Smooth muscle cell (in vitro differentiated cells): ENCODE results near the gene RGS11. TPM values are rescaled to one million over a fixed set of nuclear protein-coding genes. Genes with fewer than 3 reads are reported as not detected.
A peak's percentile ranks its signal among the peaks of the same experiment; 100 is the strongest.

Source experiments
- DNase-seq: peaks from one replicate; lab custom pipeline; 2025; ENCODE audit not compliant: unreplicated experiment; lab: John Stamatoyannopoulos, UW
- H2AFZ ChIP-seq: fragments of 200-600 bp; sonication (generic); 2 replicates; pipeline ENCODE4 v1.6.0; 2016; ENCODE audit warnings: antibody characterized with exemption, low read depth, mild to moderate bottlenecking
- H3F3A ChIP-seq: fragments of 200-600 bp; sonication (generic); 2 replicates; pipeline ENCODE4 v1.6.0; 2017; ENCODE audit warnings: antibody characterized with exemption, low read depth
- H3K27ac ChIP-seq: fragments of 200-600 bp; sonication (generic); 2 replicates; pipeline ENCODE4 v1.5.1; 2016; ENCODE audit warnings: low read depth, mild to moderate bottlenecking
- H3K27me3 ChIP-seq: fragments of 200-600 bp; sonication (generic); 2 replicates; pipeline ENCODE4 v1.6.1; 2016; ENCODE audit warnings: low read depth, mild to moderate bottlenecking
- H3K36me3 ChIP-seq: fragments of 200-600 bp; sonication (generic); 2 replicates; pipeline ENCODE4 v1.5.1; 2016; ENCODE audit warnings: low read depth
- H3K4me1 ChIP-seq: fragments of 200-600 bp; sonication (generic); 2 replicates; pipeline ENCODE4 v1.5.1; 2016; ENCODE audit warnings: low read depth
- H3K4me2 ChIP-seq: fragments of 200-600 bp; sonication (generic); 2 replicates; pipeline ENCODE4 v1.6.0; 2016; ENCODE audit warnings: mild to moderate bottlenecking
- H3K4me3 ChIP-seq: fragments of 200-600 bp; sonication (generic); 2 replicates; pipeline ENCODE4 v1.5.1; 2016; ENCODE audit warnings: mild to moderate bottlenecking
- H3K79me2 ChIP-seq: fragments of 200-600 bp; sonication (generic); 2 replicates; pipeline ENCODE4 v1.6.0; 2016; ENCODE audit warnings: low read depth, mild to moderate bottlenecking
- H3K9ac ChIP-seq: fragments of 200-600 bp; sonication (generic); 2 replicates; pipeline ENCODE4 v1.6.0; 2016; ENCODE audit warnings: low read depth
- H3K9me3 ChIP-seq: fragments of 200-600 bp; sonication (generic); replicated peaks from 2 replicates; pipeline ENCODE4 v1.5.1; 2016; ENCODE audit warnings: low read depth
- H4K20me1 ChIP-seq: fragments of 200-600 bp; sonication (generic); 2 replicates; pipeline ENCODE4 v1.6.0; 2016; ENCODE audit warnings: low read depth
- WGBS: methylation state at CpG from one replicate; pipeline ENCODE4 v1.1.7; 2016; ENCODE audit warnings: low lambda C conversion rate; 5-methylcytosine and 5-hydroxymethylcytosine counted together
- polyA plus RNA-seq: library from polyadenylated mRNA; unstranded; fragments of >200 nt; fragmentation: Nextera tagmentation; extraction: Ambion mirVana; gene quantifications from 2 replicates; pipeline ENCODE4 v1.2.1, GENCODE V29; 2016
- total RNA-seq: library from RNA; depleted of rRNA; stranded (reverse); fragments of >200 nt; gene quantifications from 2 replicates; pipeline ENCODE4 v1.2.3, GENCODE V29; 2014
- TF ChIP-seq, protein P1 (sequence below): fragments of 200-600 bp; sonication (generic); IDR thresholded peaks from 2 replicates; pipeline ENCODE4 v1.5.1; 2017; ENCODE audit warnings: borderline replicate concordance, mild to moderate bottlenecking, antibody characterized with exemption; ENCODE audit not compliant: insufficient read depth, poor library complexity, severe bottlenecking

RGS11 gene
- total and polyA plus RNA-seq, 2 experiments from 2014 or later: 2.2 to 3.9 TPM

DNA sequence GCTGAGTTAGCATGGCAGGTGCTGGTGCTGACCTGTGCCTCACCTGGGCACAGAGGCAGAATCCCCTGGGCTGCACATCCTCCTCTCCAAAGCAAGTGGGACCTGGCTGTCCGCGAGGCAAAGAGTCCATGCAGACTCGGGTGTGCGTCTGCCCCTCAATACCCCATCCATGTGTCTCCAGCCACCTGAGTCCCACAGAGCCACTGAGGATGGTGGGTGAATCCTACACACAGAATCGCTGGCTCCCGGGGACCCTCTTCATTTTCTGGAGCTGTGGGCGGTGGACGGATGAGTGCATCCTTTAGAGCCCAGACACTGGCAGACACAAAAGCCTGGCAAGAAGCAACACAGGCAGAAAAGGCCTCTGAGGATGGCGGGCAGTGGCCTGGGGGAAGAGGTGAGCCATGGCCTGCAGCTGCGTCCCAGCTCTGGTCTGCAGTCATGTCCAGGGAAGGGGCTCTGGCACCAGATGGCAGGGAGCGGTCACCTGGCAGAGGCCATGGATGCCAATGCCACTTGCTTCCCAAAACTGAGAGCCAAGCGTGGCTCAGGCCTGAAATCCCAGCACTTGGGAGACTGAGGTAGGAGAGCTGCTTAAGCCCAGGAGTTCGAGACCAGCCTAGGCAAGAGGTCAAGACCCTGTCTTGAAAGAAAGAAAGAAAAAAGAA lies 46.9 kb upstream of the RGS11 start:
- peaks cover 97% of the 10 kb centered on the region for H4K20me1 ChIP-seq
- H3K9ac ChIP-seq: no peak overlapping the region
- TF ChIP-seq, protein P1, sequence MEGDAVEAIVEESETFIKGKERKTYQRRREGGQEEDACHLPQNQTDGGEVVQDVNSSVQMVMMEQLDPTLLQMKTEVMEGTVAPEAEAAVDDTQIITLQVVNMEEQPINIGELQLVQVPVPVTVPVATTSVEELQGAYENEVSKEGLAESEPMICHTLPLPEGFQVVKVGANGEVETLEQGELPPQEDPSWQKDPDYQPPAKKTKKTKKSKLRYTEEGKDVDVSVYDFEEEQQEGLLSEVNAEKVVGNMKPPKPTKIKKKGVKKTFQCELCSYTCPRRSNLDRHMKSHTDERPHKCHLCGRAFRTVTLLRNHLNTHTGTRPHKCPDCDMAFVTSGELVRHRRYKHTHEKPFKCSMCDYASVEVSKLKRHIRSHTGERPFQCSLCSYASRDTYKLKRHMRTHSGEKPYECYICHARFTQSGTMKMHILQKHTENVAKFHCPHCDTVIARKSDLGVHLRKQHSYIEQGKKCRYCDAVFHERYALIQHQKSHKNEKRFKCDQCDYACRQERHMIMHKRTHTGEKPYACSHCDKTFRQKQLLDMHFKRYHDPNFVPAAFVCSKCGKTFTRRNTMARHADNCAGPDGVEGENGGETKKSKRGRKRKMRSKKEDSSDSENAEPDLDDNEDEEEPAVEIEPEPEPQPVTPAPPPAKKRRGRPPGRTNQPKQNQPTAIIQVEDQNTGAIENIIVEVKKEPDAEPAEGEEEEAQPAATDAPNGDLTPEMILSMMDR: no peak
- H3K27ac ChIP-seq: no peak overlapping the region
- no peaks in the 10 kb centered on the region for H3K4me1 ChIP-seq
- WGBS: 96% methylated on average over 13 of the region's 13 CpGs
- no peak overlapping the region for H2AFZ ChIP-seq
- no peaks in the 10 kb centered on the region for H3F3A ChIP-seq
- no peak overlapping the region for H3K4me2 ChIP-seq
- no peak for DNase-seq
- no peak overlapping the region for H3K4me3 ChIP-seq
- peaks cover 61% of the 10 kb centered on the region for H3K79me2 ChIP-seq
- no peaks in the 10 kb centered on the region for H3K27me3 ChIP-seq
- no peaks in the 10 kb centered on the region for H3K36me3 ChIP-seq
- no peaks in the 10 kb centered on the region for H3K9me3 ChIP-seq

DNA sequence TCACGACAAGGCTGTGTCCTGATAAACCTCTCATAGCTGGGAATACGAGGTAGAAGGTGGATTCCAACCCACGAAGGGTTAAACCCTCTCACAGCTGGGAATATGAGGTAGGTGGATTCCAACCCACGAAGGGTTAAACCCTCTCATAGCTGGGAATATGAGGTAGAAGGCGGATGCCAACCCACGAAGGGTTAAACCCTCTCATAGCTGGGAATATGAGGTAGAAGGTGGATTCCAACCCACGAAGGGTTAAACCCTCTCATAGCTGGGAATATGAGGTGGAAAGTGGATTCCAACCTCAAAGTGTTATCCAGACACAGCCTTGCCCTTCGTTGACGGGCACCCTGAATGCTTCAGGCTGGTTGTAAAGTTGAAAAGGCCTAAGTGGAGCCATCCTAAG lies 45.8 kb upstream of the RGS11 start:
- H2AFZ ChIP-seq: no peak overlapping the region
- DNase-seq: no peak
- WGBS: 73% methylated on average over 9 of the region's 9 CpGs
- H3K9me3 ChIP-seq: no peaks in the 10 kb centered on the region
- H3K36me3 ChIP-seq: no peaks in the 10 kb centered on the region
- no peak overlapping the region for H3K9ac ChIP-seq
- peaks cover 62% of the 10 kb centered on the region for H3K79me2 ChIP-seq
- H3K27ac ChIP-seq: no peak overlapping the region
- peaks cover 97% of the 10 kb centered on the region for H4K20me1 ChIP-seq
- H3F3A ChIP-seq: no peaks in the 10 kb centered on the region
- H3K27me3 ChIP-seq: no peaks in the 10 kb centered on the region
- no peak overlapping the region for H3K4me2 ChIP-seq
- TF ChIP-seq, protein P1: no peak
- H3K4me1 ChIP-seq: no peaks in the 10 kb centered on the region
- no peak overlapping the region for H3K4me3 ChIP-seq

DNA sequence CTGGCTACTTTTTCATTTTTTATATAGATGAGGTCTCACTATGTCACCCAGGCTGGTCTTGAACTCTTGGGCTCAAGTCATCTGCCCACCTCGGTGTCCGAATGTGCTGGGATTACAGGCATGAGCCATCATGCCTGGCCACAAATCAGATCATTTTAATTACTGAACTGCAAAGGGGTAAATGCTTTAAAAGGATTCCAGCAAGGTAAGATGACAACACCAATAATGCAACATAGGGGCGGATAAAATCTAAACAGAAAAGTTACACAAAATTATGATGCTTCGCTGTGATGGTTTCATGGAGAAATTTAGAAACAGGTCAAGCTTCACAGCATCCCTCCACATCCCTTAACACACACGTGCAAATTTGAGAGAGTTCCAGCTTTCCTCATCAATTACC lies 44.5 kb upstream of the RGS11 start:
- H3K4me2 ChIP-seq: no peak overlapping the region
- peaks cover 63% of the 10 kb centered on the region for H3K79me2 ChIP-seq
- no peak overlapping the region for H3K4me3 ChIP-seq
- DNase-seq: no peak
- no peaks in the 10 kb centered on the region for H3K36me3 ChIP-seq
- peaks cover 97% of the 10 kb centered on the region for H4K20me1 ChIP-seq
- 96% methylated on average over 5 of the region's 5 CpGs for WGBS
- H3K9me3 ChIP-seq: no peaks in the 10 kb centered on the region
- H2AFZ ChIP-seq: no peak overlapping the region
- H3F3A ChIP-seq: no peaks in the 10 kb centered on the region
- no peaks in the 10 kb centered on the region for H3K27me3 ChIP-seq
- H3K27ac ChIP-seq: no peak overlapping the region
- TF ChIP-seq, protein P1: no peak
- H3K9ac ChIP-seq: no peak overlapping the region
- H3K4me1 ChIP-seq: no peaks in the 10 kb centered on the region

DNA sequence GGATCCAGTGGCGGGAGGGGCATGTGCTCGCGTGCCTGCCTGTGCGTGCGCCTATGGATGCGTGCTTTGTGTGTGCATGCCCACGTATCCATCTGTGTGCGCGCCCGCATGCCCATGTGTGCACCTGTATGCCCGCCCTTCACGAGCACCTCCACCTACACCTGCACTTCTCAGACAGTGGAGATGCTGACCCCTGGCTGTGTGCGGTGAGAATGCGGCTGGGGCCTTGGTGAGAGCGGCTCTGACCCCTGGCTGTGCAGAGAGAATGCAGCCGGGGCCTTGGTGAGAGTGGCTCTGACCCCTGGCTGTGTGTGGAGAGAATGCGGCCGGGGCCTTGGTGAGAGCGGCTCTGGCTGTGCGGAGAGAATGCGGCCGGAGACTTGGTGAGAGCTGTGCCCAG lies 42.9 kb upstream of the RGS11 start:
- Histone ChIP-seq H4K20me1 (peaks cover 94% of the 10 kb centered on the region), H3K9ac (no peak overlapping the region), H3K4me1 (no peaks in the 10 kb centered on the region), H3F3A (no peaks in the 10 kb centered on the region), H3K4me2 (no peak overlapping the region), H3K27me3 (no peaks in the 10 kb centered on the region), H3K79me2 (peaks cover 58% of the 10 kb centered on the region), H3K4me3 (no peak overlapping the region), H2AFZ (no peak overlapping the region), H3K9me3 (no peaks in the 10 kb centered on the region), H3K27ac (no peak overlapping the region), H3K36me3 (no peaks in the 10 kb centered on the region)
- 92% methylated on average over 22 of the region's 22 CpGs for WGBS
- TF ChIP-seq, protein P1: peak; percentile 5
- DNase-seq: no peak
